HepG2 (cell line): ENCODE measurements around the gene LTB4R. TPM values are rescaled to one million over a fixed set of nuclear protein-coding genes. Genes with fewer than 3 reads are reported as not detected.

ENCODE experiments used
- CEBPG ChIP-seq: IDR thresholded peaks from 2 replicates; pipeline ENCODE4 v1.6.1; 2016
- CENPX ChIP-seq: sonication (generic); formaldehyde crosslinking; IDR thresholded peaks from 2 replicates; pipeline ENCODE4 v1.9.0; 2021; ENCODE audit warnings: mild to moderate bottlenecking, missing genetic modification reagents, moderate library complexity
- CREB1 ChIP-seq, 2 experiments: fragments of 450-650 bp in 1 of 2; IDR thresholded peaks; 2 replicates each; pipeline ENCODE4 v1.6.1; 2016 to 2017; ENCODE audit warnings: control low read depth in 1 of 2, mild to moderate bottlenecking in 1 of 2, missing compliant biosample characterization in 1 of 2, missing genetic modification characterization in 1 of 2
- RFX5 ChIP-seq: IDR thresholded peaks from 2 replicates; pipeline ENCODE4 v1.6.1; 2011; ENCODE audit warnings: low read depth, low read length, improper control_type of control experiment
- SETDB1 ChIP-seq: sonication (generic); formaldehyde crosslinking; IDR thresholded peaks from 2 replicates; pipeline ENCODE4 v1.5.1; 2020; ENCODE audit warnings: missing genetic modification reagents, mild to moderate bottlenecking, borderline replicate concordance
- ZIK1 ChIP-seq: sonication (generic); formaldehyde crosslinking; IDR thresholded peaks from 2 replicates; pipeline ENCODE4 v1.5.0; 2020; ENCODE audit warnings: mild to moderate bottlenecking, low read depth, missing genetic modification reagents, borderline replicate concordance
- ZNF280D ChIP-seq: sonication (generic); formaldehyde crosslinking; IDR thresholded peaks from 2 replicates; pipeline ENCODE4 v1.5.1; 2020; ENCODE audit warnings: mild to moderate bottlenecking, missing genetic modification reagents
- ZNF282 ChIP-seq: fragments of 450-650 bp; IDR thresholded peaks from 2 replicates; pipeline ENCODE4 v1.6.1; 2018; ENCODE audit not compliant: partially characterized antibody
- polyA plus RNA-seq, 8 experiments: library from polyadenylated mRNA; depleted of rRNA in 3 of 8; stranded (reverse) in 7 of 8; unstranded in 1 of 8; fragments of >200 nt; fragmentation: Illumina TruSeq in 4 of 8; extraction: Trizol in 4 of 8; gene quantifications; 2 replicates each; pipeline versions ENCODE4 v1.2.1 to v1.2.3, GENCODE V29; 2011 to 2016; ENCODE audit warnings: low read depth in 4 of 8, missing spikeins in 1 of 8, mixed read lengths in 1 of 8; ENCODE audit not compliant: insufficient read depth in 1 of 8
- small RNA-seq, 3 experiments: library from RNA; depleted of rRNA; stranded (forward); fragments of <200 nt; gene quantifications; one replicate each; pipeline ENCODE3, GENCODE V24; 2012; ENCODE audit warnings: low read depth in 2 of 3, low replicate concordance in 1 of 3; ENCODE audit not compliant: insufficient read length in 3 of 3, insufficient read depth in 2 of 3
- total RNA-seq, 5 experiments: library from RNA; depleted of rRNA; stranded (reverse); fragments of >200 nt; fragmentation: Illumina TruSeq; extraction: Trizol; gene quantifications; 2 replicates each; pipeline ENCODE4 v1.2.3, GENCODE V29; 2016; ENCODE audit warnings: low read depth in 1 of 5

LTB4R gene
- total and polyA plus RNA-seq, 2 of the 13 experiments (the other 11 are each of a cell fraction or from before 2014, with no cell fraction given), result 3.2 to 8.2 TPM

- 0 out of 2 replicates have a peak, but pooled peaks have one; percentile 78 for TF ChIP-seq ZNF280D
- peak; percentile 28; the same call in 1 of the 2 replicates for TF ChIP-seq CREB1 (IDR thresholded peaks at IDR 0.05)
- TF ChIP-seq CREB1 (CRISPR knock-in tag; IDR thresholded peaks at IDR 0.05), result no peak
- no peak for TF ChIP-seq SETDB1 (CRISPR knock-in tag)
- TF ChIP-seq ZNF282, result no peak
- no peak for TF ChIP-seq CENPX (CRISPR knock-in tag)
- no peak for TF ChIP-seq CEBPG (CRISPR knock-in tag)
- no peak for TF ChIP-seq RFX5
- peak; percentile 72; the same call in 1 of the 2 replicates for TF ChIP-seq ZIK1
Measured at GRCh38 chr14:24366721-24367513, 55.6 kb downstream of the LTB4R start (continued).

Small RNA genes lying within 50 kb of the gene (small RNA-seq; reads per million reads assigned to genes)
- gene RF00026, result 0 reads per million in 3 experiments

Other genes starting within 250 kb of the LTB4R start
Only the 30 nearest of the 33 such genes appear.
- 257 and 342 TPM in 2 replicates for gene DCAF11, start 196.7 kb upstream of the LTB4R start, total RNA-seq (2016; rRNA removed; fragmentation: Illumina TruSeq; extraction: Trizol)
- gene DCAF11, start 196.7 kb upstream of the LTB4R start, polyA plus RNA-seq (2011; rRNA removed), result 150 and 176 TPM in 2 replicates
- 4.7 and 5.2 TPM in 2 replicates for gene NRL, start 196.6 kb upstream of the LTB4R start, total RNA-seq (2016; rRNA removed; fragmentation: Illumina TruSeq; extraction: Trizol)
- 2.5 and 3.4 TPM in 2 replicates for gene NRL, start 196.6 kb upstream of the LTB4R start, polyA plus RNA-seq (2011; rRNA removed)
- 3.1 and 5.8 TPM in 2 replicates for gene FITM1, start 180.8 kb upstream of the LTB4R start, total RNA-seq (2016; rRNA removed; fragmentation: Illumina TruSeq; extraction: Trizol)
- 2.7 and 3.6 TPM in 2 replicates for gene FITM1, start 180.8 kb upstream of the LTB4R start, polyA plus RNA-seq (2011; rRNA removed)
- gene PSME1, start 175.3 kb upstream of the LTB4R start, total RNA-seq (2016; rRNA removed; fragmentation: Illumina TruSeq; extraction: Trizol), result 608 and 713 TPM in 2 replicates
- 144 and 159 TPM in 2 replicates for gene PSME1, start 175.3 kb upstream of the LTB4R start, polyA plus RNA-seq (2011; rRNA removed)
- gene EMC9, start 169.9 kb upstream of the LTB4R start, total RNA-seq (2016; rRNA removed; fragmentation: Illumina TruSeq; extraction: Trizol), result 71.2 and 78.7 TPM in 2 replicates
- 60.5 and 63.9 TPM in 2 replicates for gene EMC9, start 169.9 kb upstream of the LTB4R start, polyA plus RNA-seq (2011; rRNA removed)
- 716 and 834 TPM in 2 replicates for gene PSME2, start 164.9 kb upstream of the LTB4R start, total RNA-seq (2016; rRNA removed; fragmentation: Illumina TruSeq; extraction: Trizol)
- 332 and 362 TPM in 2 replicates for gene PSME2, start 164.9 kb upstream of the LTB4R start, polyA plus RNA-seq (2011; rRNA removed)
- 65.9 and 86.8 TPM in 2 replicates for gene RNF31, start 164.0 kb upstream of the LTB4R start, total RNA-seq (2016; rRNA removed; fragmentation: Illumina TruSeq; extraction: Trizol)
- 48.2 and 59.0 TPM in 2 replicates for gene RNF31, start 164.0 kb upstream of the LTB4R start, polyA plus RNA-seq (2011; rRNA removed)
- gene IRF9, start 150.2 kb upstream of the LTB4R start, total RNA-seq (2016; rRNA removed; fragmentation: Illumina TruSeq; extraction: Trizol), result 13.8 and 14.9 TPM in 2 replicates
- gene IRF9, start 150.2 kb upstream of the LTB4R start, polyA plus RNA-seq (2011; rRNA removed), result 49.7 and 60.9 TPM in 2 replicates
- gene REC8, start 139.4 kb upstream of the LTB4R start, total RNA-seq (2016; rRNA removed; fragmentation: Illumina TruSeq; extraction: Trizol), result 3.4 TPM in 1 of 2 replicates, not detected in the other
- 14.7 and 17.3 TPM in 2 replicates for gene REC8, start 139.4 kb upstream of the LTB4R start, polyA plus RNA-seq (2011; rRNA removed)
- 149 and 179 TPM in 2 replicates for gene IPO4, start 122.7 kb upstream of the LTB4R start, total RNA-seq (2016; rRNA removed; fragmentation: Illumina TruSeq; extraction: Trizol)
- 37.4 and 39.0 TPM in 2 replicates for gene IPO4, start 122.7 kb upstream of the LTB4R start, polyA plus RNA-seq (2011; rRNA removed)
- 56.4 and 110 TPM in 2 replicates for gene TM9SF1, start 116.1 kb upstream of the LTB4R start, total RNA-seq (2016; rRNA removed; fragmentation: Illumina TruSeq; extraction: Trizol)
- gene TM9SF1, start 116.1 kb upstream of the LTB4R start, polyA plus RNA-seq (2011; rRNA removed), result 83.2 and 85.1 TPM in 2 replicates
- 0.44 TPM in 1 of 2 replicates, not detected in the other for gene TSSK4, start 105.8 kb upstream of the LTB4R start, total RNA-seq (2016; rRNA removed; fragmentation: Illumina TruSeq; extraction: Trizol)
- gene TSSK4, start 105.8 kb upstream of the LTB4R start, polyA plus RNA-seq (2011; rRNA removed), result 0.08 and 0.14 TPM in 2 replicates
- gene CHMP4A, start 98.0 kb upstream of the LTB4R start, total RNA-seq (2016; rRNA removed; fragmentation: Illumina TruSeq; extraction: Trizol), result 113 and 140 TPM in 2 replicates
- 80.8 and 83.6 TPM in 2 replicates for gene CHMP4A, start 98.0 kb upstream of the LTB4R start, polyA plus RNA-seq (2011; rRNA removed)
- gene MDP1, start 95.4 kb upstream of the LTB4R start, total RNA-seq (2016; rRNA removed; fragmentation: Illumina TruSeq; extraction: Trizol), result 48.7 and 66.0 TPM in 2 replicates
- 38.2 and 44.1 TPM in 2 replicates for gene MDP1, start 95.4 kb upstream of the LTB4R start, polyA plus RNA-seq (2011; rRNA removed)
- 713 and 818 TPM in 2 replicates for gene NEDD8, start 79.1 kb upstream of the LTB4R start, total RNA-seq (2016; rRNA removed; fragmentation: Illumina TruSeq; extraction: Trizol)
- 473 and 535 TPM in 2 replicates for gene NEDD8, start 79.1 kb upstream of the LTB4R start, polyA plus RNA-seq (2011; rRNA removed)
- 273 and 345 TPM in 2 replicates for gene GMPR2, start 78.6 kb upstream of the LTB4R start, total RNA-seq (2016; rRNA removed; fragmentation: Illumina TruSeq; extraction: Trizol)
- 185 and 210 TPM in 2 replicates for gene GMPR2, start 78.6 kb upstream of the LTB4R start, polyA plus RNA-seq (2011; rRNA removed)
- 73.5 and 73.7 TPM in 2 replicates for gene TINF2, start 68.9 kb upstream of the LTB4R start, total RNA-seq (2016; rRNA removed; fragmentation: Illumina TruSeq; extraction: Trizol)
- gene TINF2, start 68.9 kb upstream of the LTB4R start, polyA plus RNA-seq (2011; rRNA removed), result 52.0 and 59.8 TPM in 2 replicates
- 1.9 and 3.2 TPM in 2 replicates for gene TGM1, start 48.3 kb upstream of the LTB4R start, total RNA-seq (2016; rRNA removed; fragmentation: Illumina TruSeq; extraction: Trizol)
- 9.5 and 10.6 TPM in 2 replicates for gene TGM1, start 48.3 kb upstream of the LTB4R start, polyA plus RNA-seq (2011; rRNA removed)
- gene RABGGTA, start 39.9 kb upstream of the LTB4R start, total RNA-seq (2016; rRNA removed; fragmentation: Illumina TruSeq; extraction: Trizol), result 31.2 and 57.9 TPM in 2 replicates
- gene RABGGTA, start 39.9 kb upstream of the LTB4R start, polyA plus RNA-seq (2011; rRNA removed), result 90.8 and 111 TPM in 2 replicates
- gene DHRS1, start 11.7 kb upstream of the LTB4R start, total RNA-seq (2016; rRNA removed; fragmentation: Illumina TruSeq; extraction: Trizol), result 46.3 and 60.8 TPM in 2 replicates
- 49.8 and 52.2 TPM in 2 replicates for gene DHRS1, start 11.7 kb upstream of the LTB4R start, polyA plus RNA-seq (2011; rRNA removed)
- 61.6 and 64.5 TPM in 2 replicates for gene NOP9, start 11.7 kb upstream of the LTB4R start, total RNA-seq (2016; rRNA removed; fragmentation: Illumina TruSeq; extraction: Trizol)
- gene NOP9, start 11.7 kb upstream of the LTB4R start, polyA plus RNA-seq (2011; rRNA removed), result 24.5 and 33.8 TPM in 2 replicates
- gene CIDEB, start 3.5 kb upstream of the LTB4R start, total RNA-seq (2016; rRNA removed; fragmentation: Illumina TruSeq; extraction: Trizol), result 22.4 and 35.8 TPM in 2 replicates
- 110 and 143 TPM in 2 replicates for gene CIDEB, start 3.5 kb upstream of the LTB4R start, polyA plus RNA-seq (2011; rRNA removed)
- gene LTB4R2, start 1.4 kb upstream of the LTB4R start, total RNA-seq (2016; rRNA removed; fragmentation: Illumina TruSeq; extraction: Trizol), result 1.4 and 6.9 TPM in 2 replicates
- gene LTB4R2, start 1.4 kb upstream of the LTB4R start, polyA plus RNA-seq (2011; rRNA removed), result 3.9 and 6.1 TPM in 2 replicates
- not detected in 2 replicates for gene ADCY4, start 23.6 kb downstream of the LTB4R start, total RNA-seq (2016; rRNA removed; fragmentation: Illumina TruSeq; extraction: Trizol)
- 0.03 TPM in 1 of 2 replicates, not detected in the other for gene ADCY4, start 23.6 kb downstream of the LTB4R start, polyA plus RNA-seq (2011; rRNA removed)
- gene RIPK3, start 28.5 kb downstream of the LTB4R start, total RNA-seq (2016; rRNA removed; fragmentation: Illumina TruSeq; extraction: Trizol), result not detected in 2 replicates
- not detected in 2 replicates for gene RIPK3, start 28.5 kb downstream of the LTB4R start, polyA plus RNA-seq (2011; rRNA removed)
- gene NFATC4, start 56.7 kb downstream of the LTB4R start, total RNA-seq (2016; rRNA removed; fragmentation: Illumina TruSeq; extraction: Trizol), result 0.04 TPM in 1 of 2 replicates, not detected in the other
- 0.15 and 0.24 TPM in 2 replicates for gene NFATC4, start 56.7 kb downstream of the LTB4R start, polyA plus RNA-seq (2011; rRNA removed)
- gene NYNRIN, start 87.5 kb downstream of the LTB4R start, total RNA-seq (2016; rRNA removed; fragmentation: Illumina TruSeq; extraction: Trizol), result 1.1 and 1.3 TPM in 2 replicates
- gene NYNRIN, start 87.5 kb downstream of the LTB4R start, polyA plus RNA-seq (2011; rRNA removed), result 0.63 and 0.95 TPM in 2 replicates
- gene CBLN3, start 118.2 kb downstream of the LTB4R start, total RNA-seq (2016; rRNA removed; fragmentation: Illumina TruSeq; extraction: Trizol), result 0.45 and 0.66 TPM in 2 replicates
- 0.74 and 0.98 TPM in 2 replicates for gene CBLN3, start 118.2 kb downstream of the LTB4R start, polyA plus RNA-seq (2011; rRNA removed)
- 72.2 and 75.7 TPM in 2 replicates for gene KHNYN, start 118.5 kb downstream of the LTB4R start, total RNA-seq (2016; rRNA removed; fragmentation: Illumina TruSeq; extraction: Trizol)
- gene KHNYN, start 118.5 kb downstream of the LTB4R start, polyA plus RNA-seq (2011; rRNA removed), result 52.8 and 76.4 TPM in 2 replicates
- gene SDR39U1, start 131.3 kb downstream of the LTB4R start, total RNA-seq (2016; rRNA removed; fragmentation: Illumina TruSeq; extraction: Trizol), result 25.0 and 34.4 TPM in 2 replicates
- 129 and 163 TPM in 2 replicates for gene SDR39U1, start 131.3 kb downstream of the LTB4R start, polyA plus RNA-seq (2011; rRNA removed)